HL-60/S4 treated with phorbol 12-myristate 13-acetate at 8.2 ng/mL for 4 days and 3 days (cell line): ENCODE measurements around the gene MCAT.
"Not testable (repeated sequence)": the region's sequence is repeated elsewhere in the genome, so short reads cannot be mapped to it uniquely, and the experiment has no call there.

Experiments used
- in situ Hi-C: fragments of 300-500 bp; cut with MboI; formaldehyde crosslinking; loops from 2 replicates; pipeline ENCODE4 v1.15.0; 2022; ENCODE audit warnings: low sequenced_read_pairs

MCAT gene

DNA sequence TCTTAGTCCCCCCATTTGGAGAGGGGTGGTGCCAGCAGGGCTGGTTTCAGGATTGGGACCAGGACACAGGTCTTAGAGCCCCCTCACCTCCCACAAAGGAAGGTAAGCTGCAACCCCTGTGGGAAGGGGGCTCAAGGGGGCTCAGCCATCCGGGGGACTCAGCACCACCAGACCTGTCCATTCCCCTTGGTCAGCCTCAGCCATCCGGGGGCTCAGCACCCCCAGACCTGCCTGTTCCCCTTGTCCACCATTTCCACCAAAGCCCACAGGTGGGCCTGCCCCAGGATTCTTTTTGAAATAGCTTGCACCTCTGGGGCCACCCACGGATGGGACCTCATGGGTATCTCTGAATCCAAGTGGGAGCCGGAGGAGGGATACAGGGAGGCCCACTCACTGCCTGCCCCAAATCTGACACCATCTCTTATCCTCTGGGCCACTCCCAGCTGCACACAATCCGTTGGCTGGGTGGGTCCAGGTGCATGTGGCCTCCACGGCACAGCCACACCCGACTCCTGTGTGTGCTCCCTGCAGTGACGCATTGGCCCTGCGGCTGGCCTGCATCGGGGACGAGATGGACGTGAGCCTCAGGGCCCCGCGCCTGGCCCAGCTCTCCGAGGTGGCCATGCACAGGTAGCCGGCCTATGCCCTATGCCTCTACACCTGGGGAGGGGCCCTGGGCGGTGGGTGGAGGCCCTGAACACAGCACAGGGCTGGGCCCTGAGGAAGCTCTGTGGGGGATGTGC lies 15.9 kb downstream of the MCAT start:
- in situ Hi-C loops: no loop called here

- in situ Hi-C loops: no loop called here
These were observed 16.6 kb downstream of the MCAT start for GRCh38 chr22:43126501-43127165.

- in situ Hi-C loops: no loop called here
These were observed 24.2 kb downstream of the MCAT start for GRCh38 chr22:43118953-43119458.

GRCh38 chr22:43118024-43118849 lies 25.0 kb downstream of the MCAT start:
- in situ Hi-C loops: no loop called here

- in situ Hi-C loops: no loop called here
These were observed 26.3 kb downstream of the MCAT start for GRCh38 chr22:43116932-43117331.

GRCh38 chr22:43114958-43115357 lies 28.2 kb downstream of the MCAT start:
- in situ Hi-C loops: no loop called here

DNA sequence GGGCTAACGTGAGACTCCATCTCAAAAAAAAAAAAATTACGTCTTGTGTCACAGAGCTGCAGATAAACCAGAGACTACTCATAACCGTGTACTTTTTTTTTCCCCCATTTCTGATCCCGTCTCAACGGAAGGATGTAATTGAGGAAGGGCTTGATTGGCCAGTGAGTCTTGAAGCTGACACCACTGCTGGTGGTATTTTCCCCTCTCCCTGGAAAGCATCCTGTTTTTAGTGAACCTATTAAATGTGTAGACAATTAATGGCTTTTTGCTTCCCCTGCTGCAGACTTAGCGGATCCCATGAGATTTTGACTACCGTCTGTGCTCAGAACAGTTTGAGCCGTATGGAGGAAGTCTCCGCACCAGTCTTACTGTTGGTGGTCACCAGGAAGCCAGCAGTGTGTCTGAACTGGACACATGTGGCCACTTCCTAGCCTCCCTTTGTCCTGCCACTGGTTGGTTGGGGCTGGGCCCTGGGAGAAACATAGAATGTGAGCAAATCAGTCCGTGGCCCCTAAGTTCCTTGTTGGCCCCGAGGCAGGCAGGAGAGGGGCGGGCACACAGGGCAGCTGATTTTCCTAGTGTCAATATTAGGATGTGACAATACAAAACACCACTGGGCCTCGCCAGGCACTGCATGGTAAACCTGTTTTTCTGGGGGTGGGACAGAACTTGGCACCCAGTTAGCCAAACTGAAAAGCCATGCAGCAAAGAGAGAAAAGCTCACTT lies 29.5 kb downstream of the MCAT start:
- in situ Hi-C loops: no loop called here

- in situ Hi-C loops: no loop called here
These were observed 32.1 kb downstream of the MCAT start for GRCh38 chr22:43110927-43111623.

- in situ Hi-C loops: no loop called here
These were observed 32.7 kb downstream of the MCAT start, which contains the start of gene BIK for GRCh38 chr22:43110444-43110926. Gene BIK, plus strand, starts transcription at chr22:43110750. Its CDS starts 13,273 bp downstream, at chr22:43124023.

GRCh38 chr22:43109921-43110443 lies 33.2 kb downstream of the MCAT start:
- in situ Hi-C loops: no loop called here

GRCh38 chr22:43109511-43109910 lies 33.7 kb downstream of the MCAT start:
- in situ Hi-C loops: no loop called here

DNA sequence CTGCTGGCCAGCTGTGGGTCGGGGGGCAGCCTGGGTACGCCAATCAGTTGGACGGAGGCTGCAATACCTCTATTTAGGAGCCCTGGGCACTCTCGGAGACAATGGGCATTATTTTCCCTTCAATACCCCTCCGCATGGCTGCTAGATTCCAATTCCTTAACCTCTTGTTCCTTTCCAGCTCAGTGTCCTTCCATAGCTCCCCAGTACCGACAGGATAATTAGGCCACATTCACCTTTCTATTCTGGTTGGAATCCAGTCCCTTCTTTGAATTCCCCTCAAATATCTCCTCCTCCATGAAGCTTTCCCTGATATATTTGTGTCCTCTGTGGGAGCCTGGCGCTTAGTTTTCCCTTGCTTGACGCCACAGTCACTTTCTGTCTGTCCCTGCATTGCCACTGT lies 36.9 kb downstream of the MCAT start:
- in situ Hi-C loops: no loop called here

DNA sequence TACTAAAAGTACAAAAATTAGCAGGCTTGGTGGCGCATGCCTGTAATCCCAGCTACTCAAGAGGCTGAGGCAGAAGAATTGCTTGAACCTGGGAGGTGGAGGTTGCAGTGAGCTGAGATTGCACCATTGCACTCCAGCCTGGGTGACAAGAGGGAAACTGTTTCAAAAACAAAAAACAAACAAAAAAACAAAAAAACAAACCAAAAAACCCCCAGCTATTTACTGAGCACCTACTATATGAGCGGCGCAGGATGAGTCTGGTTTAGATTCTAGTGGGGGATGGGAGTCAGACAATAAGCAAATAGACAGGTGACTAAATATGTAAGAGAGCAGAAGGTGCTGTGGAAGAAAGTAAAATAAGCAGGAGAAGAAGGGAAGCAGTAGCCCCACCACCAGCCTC lies 38.2 kb downstream of the MCAT start:
- in situ Hi-C loops: not testable (repeated sequence)

DNA sequence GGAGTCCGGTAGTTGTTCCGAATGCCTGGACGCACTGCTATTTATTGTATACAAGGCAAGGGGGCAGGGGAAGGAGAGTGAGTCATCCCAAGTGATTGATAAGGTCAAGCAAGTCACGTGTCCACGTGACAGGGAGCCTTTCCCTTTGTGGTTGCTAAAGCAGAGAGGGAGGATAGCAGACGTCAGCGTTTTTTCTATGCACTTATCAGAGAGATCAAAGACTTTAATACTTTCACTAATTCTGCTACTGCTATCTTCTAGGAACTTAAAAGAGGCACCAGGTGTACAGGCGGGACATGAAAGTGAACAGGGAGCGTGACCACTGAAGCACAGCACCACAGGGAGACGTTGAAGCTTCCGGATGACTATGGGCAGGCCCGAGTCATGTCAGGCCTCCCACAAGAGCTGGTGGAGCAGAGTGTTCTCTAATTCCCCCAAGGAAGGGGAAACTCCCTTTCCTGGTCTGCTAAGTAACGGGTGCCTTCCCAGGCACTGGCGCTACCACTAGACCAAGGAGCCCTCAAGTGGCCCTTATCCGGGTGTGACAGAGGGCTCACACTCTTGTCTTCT lies 39.1 kb downstream of the MCAT start:
- in situ Hi-C loops: not testable (repeated sequence)

DNA sequence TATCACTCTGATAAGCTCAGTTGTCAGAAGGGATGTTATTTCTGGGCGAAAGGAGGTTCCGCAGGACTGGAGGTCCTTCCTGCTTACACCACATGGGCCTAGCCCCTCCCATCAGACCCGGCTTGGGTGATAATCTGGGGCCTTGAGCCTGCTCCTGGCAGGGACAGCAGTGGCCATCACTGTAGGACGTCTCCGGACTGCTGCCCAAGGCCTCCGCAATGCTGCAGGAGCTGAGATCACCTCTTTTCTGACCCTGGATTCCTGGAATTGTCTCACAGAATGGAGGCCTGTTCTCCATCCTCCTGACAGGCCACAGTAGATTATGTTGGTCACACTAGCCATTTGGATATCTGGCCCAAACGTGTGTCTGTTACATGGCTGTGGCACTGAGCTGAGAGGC lies 41.9 kb downstream of the MCAT start:
- in situ Hi-C loops: no loop called here

GRCh38 chr22:43100225-43100624 lies 43.0 kb downstream of the MCAT start:
- in situ Hi-C loops: no loop called here

GRCh38 chr22:43099095-43099494 lies 44.1 kb downstream of the MCAT start:
- in situ Hi-C loops: no loop called here

DNA sequence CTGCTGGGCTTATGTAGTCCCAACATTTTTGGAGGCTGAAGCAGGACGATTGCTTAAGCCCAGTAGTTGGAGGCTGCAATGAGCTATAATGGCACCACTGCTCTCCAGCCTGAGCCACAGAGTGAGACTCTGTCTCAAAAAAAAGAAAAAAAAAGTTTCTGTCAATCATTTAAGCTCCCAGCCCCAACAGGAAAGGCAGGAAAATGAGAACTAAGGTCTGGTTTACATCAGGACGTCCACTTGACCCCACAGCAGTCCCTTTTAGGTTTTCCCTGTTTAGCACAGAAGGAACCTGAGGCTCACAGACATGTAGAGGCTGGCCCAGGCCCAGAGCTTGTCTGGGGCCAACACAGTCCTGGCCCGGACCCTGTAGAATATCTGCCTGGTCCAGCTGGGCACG lies 44.8 kb downstream of the MCAT start:
- in situ Hi-C loops: no loop called here

GRCh38 chr22:43096420-43096819 lies 46.8 kb downstream of the MCAT start:
- in situ Hi-C loops: no loop called here
